ENCODE measurements around the gene DSCAM. TPM values are rescaled to one million over a fixed set of nuclear protein-coding genes. Genes with fewer than 3 reads are reported as not detected.

Gene DSCAM
- total RNA-seq, 1 donor, result not detected

GRCh38 chr21:40646651-40647050, 200.3 kb downstream of the DSCAM start:
- no peak for TF ChIP-seq CTCF (IDR thresholded peaks at IDR 0.05; ENCODE audit: insufficient read depth, low read depth, low read length)
- H3K4me3 ChIP-seq (ENCODE audit: low read depth, low read length), result no peak overlapping the region
- DNase-seq (ENCODE audit: low read depth), result no peak

DNA sequence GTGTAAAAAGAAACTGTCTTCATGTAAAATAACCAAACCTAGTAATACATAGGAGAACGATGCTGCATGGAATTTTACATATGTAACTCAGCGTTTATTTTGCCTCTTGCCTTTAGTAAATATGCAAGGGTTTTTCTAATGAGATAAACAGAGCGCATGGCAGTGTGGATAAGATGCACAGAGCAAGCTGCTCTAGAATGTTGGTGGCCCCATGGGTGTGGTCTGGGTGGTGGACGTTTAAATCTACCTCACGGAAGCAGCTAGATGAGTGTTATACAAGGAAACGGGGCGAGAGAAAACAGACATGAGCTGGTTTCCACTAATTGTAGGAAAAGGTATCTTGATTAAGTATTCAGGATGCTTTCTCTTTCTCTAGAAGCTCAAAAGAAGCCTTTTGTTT, 205.9 kb downstream of the DSCAM start:
- no peak for DNase-seq (ENCODE audit: low read depth)
- TF ChIP-seq CTCF (IDR thresholded peaks at IDR 0.05; ENCODE audit: insufficient read depth, low read depth, low read length), result no peak
- H3K4me3 ChIP-seq (ENCODE audit: low read depth, low read length), result no peak overlapping the region

GRCh38 chr21:40640266-40640789, 206.6 kb downstream of the DSCAM start:
- no peak for DNase-seq (ENCODE audit: low read depth)
- H3K4me3 ChIP-seq (ENCODE audit: low read depth, low read length), result no peak overlapping the region
- TF ChIP-seq CTCF (IDR thresholded peaks at IDR 0.05; ENCODE audit: insufficient read depth, low read depth, low read length), result no peak

- no peak for DNase-seq (ENCODE audit: low read depth)
- no peak for TF ChIP-seq CTCF (IDR thresholded peaks at IDR 0.05; ENCODE audit: insufficient read depth, low read depth, low read length)
- H3K4me3 ChIP-seq (ENCODE audit: low read depth, low read length), result no peak overlapping the region
These were observed 207.3 kb downstream of the DSCAM start for GRCh38 chr21:40639616-40640194.

GRCh38 chr21:40638466-40639251, 208.3 kb downstream of the DSCAM start:
- no peak for DNase-seq (ENCODE audit: low read depth)
- TF ChIP-seq CTCF (IDR thresholded peaks at IDR 0.05; ENCODE audit: insufficient read depth, low read depth, low read length), result no peak
- H3K4me3 ChIP-seq (ENCODE audit: low read depth, low read length), result no peak overlapping the region

GRCh38 chr21:40636026-40636425, 210.9 kb downstream of the DSCAM start:
- DNase-seq (ENCODE audit: low read depth), result no peak
- no peak overlapping the region for H3K4me3 ChIP-seq (ENCODE audit: low read depth, low read length)
- TF ChIP-seq CTCF (IDR thresholded peaks at IDR 0.05; ENCODE audit: insufficient read depth, low read depth, low read length), result no peak
